ENCODE results near the gene RAMACL.

- TF ChIP-seq POLR2A (IDR thresholded peaks at IDR 0.05; ENCODE audit: low read depth, low read length) (no peak), POLR2AphosphoS5 (IDR thresholded peaks at IDR 0.05; ENCODE audit: low read depth, low read length) (no peak)
These were observed 18.4 kb upstream of the RAMACL start for GRCh38 chr6:166604911-166605310.
